Adrenal gland (tissue), 5 donors: Measurements from ENCODE around the gene ATF6.

Experiments used
- POLR2A ChIP-seq, 2 donors: fragments of 450-650 bp; IDR thresholded peaks; one replicate each; pipeline ENCODE4 v1.6.1; 2017; ENCODE audit warnings: antibody characterized with exemption in 2 of 2, mild to moderate bottlenecking in 2 of 2, moderate library complexity in 1 of 2
- TF ChIP-seq, protein P1 (sequence below), 6 experiments: fragments of 450-650 bp in 4 of 6; fragments of 200-600 bp in 2 of 6; sonication (generic) in 1 of 6; IDR thresholded peaks; 1 replicate in 5 of 6; 2 replicates in 1 of 6; pipeline versions ENCODE4 v1.5.1 to v1.8.0; 2016 to 2021; ENCODE audit warnings: antibody characterized with exemption in 6 of 6, mild to moderate bottlenecking in 2 of 6, moderate library complexity in 1 of 6
- donor health status: DM: no; HTN: no; CAD: no.

DNA sequence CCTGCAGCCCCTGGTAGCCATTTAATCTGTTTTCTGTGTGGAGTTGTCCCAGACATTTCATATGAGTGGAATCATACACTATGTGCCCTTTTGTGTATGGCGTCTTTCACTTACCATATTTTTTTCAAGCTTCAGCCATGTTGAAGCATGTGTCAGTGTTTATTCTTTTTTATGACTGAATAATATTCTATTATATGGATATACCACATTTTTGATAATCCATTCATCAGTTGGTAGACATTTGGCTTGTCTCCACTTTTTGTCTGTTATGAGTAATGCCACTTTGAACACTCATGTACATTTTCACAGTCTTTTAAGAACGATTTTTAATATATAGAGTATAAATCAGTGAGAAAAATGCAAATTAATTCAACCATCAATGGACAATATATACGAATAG is 44.7 kb downstream of the ATF6 start:
- TF ChIP-seq, protein P1, sequence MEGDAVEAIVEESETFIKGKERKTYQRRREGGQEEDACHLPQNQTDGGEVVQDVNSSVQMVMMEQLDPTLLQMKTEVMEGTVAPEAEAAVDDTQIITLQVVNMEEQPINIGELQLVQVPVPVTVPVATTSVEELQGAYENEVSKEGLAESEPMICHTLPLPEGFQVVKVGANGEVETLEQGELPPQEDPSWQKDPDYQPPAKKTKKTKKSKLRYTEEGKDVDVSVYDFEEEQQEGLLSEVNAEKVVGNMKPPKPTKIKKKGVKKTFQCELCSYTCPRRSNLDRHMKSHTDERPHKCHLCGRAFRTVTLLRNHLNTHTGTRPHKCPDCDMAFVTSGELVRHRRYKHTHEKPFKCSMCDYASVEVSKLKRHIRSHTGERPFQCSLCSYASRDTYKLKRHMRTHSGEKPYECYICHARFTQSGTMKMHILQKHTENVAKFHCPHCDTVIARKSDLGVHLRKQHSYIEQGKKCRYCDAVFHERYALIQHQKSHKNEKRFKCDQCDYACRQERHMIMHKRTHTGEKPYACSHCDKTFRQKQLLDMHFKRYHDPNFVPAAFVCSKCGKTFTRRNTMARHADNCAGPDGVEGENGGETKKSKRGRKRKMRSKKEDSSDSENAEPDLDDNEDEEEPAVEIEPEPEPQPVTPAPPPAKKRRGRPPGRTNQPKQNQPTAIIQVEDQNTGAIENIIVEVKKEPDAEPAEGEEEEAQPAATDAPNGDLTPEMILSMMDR (IDR thresholded peaks at IDR 0.05): no peak
- TF ChIP-seq POLR2A (IDR thresholded peaks at IDR 0.05): no peak
